ENCODE results near the gene LIF. TPM values are rescaled to one million over a fixed set of nuclear protein-coding genes. Genes with fewer than 3 reads are reported as not detected.
A peak's percentile ranks its signal among the peaks of the same experiment; 100 is the strongest.

The LIF gene
- total RNA-seq, 2 donors from 2014 or later = 175 to 300 TPM

DNA sequence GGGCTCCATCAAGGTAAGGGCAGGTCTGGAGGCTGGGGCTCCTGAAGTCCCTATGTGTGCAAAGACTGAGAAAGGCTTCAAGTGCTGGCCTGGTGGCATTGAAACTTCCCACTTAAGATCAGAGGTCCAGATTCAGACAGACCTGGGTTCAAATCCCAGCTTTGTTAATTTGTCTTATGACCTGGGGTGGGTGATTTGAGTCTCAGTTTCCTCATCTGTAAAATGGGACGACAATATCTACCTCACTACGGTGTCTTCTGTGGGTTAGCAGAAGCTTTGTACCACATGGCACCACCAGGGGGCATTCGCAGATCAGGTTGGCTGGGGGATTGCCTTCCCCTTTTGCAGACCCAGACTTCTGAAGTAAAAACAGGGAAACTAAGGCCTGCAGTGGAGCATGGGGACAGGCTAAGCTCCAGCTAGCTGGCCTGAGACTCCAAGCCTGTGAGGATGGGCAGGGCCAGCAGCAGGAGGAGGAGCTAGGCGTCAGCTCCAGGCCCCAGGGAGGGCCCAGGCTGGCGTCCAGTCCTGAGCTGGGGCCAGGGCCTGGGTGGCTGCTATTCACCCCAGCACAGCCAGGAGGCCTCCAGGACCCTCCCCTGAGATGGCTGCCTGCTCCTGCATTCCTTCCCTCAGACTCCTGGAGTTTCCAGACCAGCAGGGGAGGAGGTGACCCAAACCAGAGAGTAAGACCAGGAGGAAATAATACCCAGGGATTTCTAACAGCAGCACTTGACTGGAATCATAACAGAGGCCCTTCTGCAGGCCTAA lies 41.3 kb upstream of the LIF start:
- Mint-ChIP-seq H3K27me3 (no peaks in the 10 kb centered on the region), H3K27ac (peak overlapping the region; percentile 82), H3K4me3 (peak overlapping the region; percentile 79), H3K36me3 (ENCODE audit: low read depth) (peaks cover 8% of the 10 kb centered on the region), H3K4me1 (peaks cover 10% of the 10 kb centered on the region), H3K9me3 (no peaks in the 10 kb centered on the region)
- ATAC-seq (replicated peaks) = peak; percentile 45

DNA sequence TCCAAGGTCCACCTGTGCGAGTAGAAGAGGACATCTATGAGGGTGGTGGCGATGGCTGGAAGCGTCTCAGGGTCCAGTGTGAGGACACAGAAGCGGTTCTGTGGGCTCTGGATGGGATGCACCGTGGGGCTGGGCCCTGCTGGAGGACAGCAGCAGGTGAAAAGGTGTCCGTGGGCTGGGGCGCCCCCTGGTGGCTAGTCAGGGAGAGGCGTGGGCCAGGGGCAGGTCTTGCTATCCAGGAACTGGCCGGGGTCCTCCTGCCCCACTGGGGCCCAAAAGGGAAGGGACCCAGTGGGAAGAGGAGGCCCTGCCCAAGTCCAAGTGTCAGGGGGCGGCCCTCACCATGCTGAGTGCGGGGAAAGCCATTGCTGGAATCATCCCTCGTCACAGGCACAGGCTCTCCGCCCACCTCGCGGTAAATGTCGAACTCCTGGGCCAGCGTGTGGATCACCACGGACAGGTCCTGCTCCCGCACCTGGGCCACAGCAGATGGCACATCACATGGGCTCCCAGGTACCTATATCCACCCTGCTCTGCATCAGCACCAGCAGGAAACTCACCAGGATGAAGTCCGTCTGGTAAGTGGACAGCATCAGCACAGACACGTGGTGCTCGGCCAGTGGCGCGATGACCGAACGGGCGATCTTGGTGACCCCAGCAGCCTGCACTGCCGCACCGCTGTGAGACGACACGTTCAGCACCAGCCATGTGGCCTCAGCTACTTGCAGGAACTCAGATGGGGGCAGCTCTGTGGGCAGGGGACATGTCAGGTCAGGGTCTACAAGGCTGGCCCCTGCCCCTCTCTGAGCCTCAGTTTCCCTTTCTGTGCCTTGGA lies 40.5 kb upstream of the LIF start:
- Mint-ChIP-seq H3K9me3 (no peaks in the 10 kb centered on the region), H3K27me3 (no peaks in the 10 kb centered on the region), H3K36me3 (ENCODE audit: low read depth) (peaks cover 8% of the 10 kb centered on the region), H3K4me1 (peaks cover 14% of the 10 kb centered on the region), H3K27ac (peak overlapping the region; percentile 82), H3K4me3 (peak overlapping the region; percentile 79)
- peak; percentile 28 for ATAC-seq (replicated peaks)

DNA sequence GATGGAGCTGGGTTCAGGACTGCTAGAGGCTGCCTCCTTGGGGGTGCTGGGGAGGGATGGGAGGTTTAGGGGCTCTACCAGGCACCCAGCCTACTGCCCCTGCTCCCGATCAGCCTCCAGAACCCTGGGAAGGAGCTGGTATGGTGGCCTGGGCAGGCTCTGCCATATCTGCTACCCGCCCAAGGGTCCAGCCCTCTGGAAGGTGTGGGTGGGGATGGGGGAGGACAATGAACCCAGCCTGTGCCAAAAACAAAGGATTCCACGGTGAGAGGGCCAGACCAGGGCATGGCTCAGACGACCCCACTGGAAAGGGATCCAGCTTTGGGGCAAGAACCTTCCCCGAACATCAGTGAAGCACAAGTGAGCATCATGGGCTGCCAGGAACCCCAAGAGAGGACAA lies 39.8 kb upstream of the LIF start:
- Mint-ChIP-seq H3K27ac (peak overlapping the region; percentile 41), H3K36me3 (ENCODE audit: low read depth) (peaks cover 2% of the 10 kb centered on the region), H3K9me3 (no peaks in the 10 kb centered on the region), H3K4me3 (no peak overlapping the region), H3K4me1 (peaks cover 14% of the 10 kb centered on the region), H3K27me3 (no peaks in the 10 kb centered on the region)
- ATAC-seq (replicated peaks) = no peak

DNA sequence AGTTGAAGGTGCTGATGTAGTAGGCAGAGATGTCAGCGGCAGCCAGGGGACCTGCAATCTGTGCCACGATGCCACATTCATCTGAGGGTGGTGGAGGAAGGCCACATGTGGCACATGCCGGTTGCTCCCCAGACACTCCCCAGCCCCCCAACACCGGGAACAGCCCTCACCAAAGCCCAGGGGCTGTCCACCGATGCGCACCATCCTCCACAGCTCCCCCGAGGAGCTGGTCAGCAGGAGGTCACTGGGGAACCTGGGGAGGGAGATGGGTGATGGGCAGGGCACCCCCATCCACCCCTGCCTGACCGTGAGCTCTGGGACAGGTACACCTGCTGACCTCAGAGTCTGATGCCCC lies 39.3 kb upstream of the LIF start:
- Mint-ChIP-seq H3K4me3 (no peak overlapping the region), H3K27me3 (no peaks in the 10 kb centered on the region), H3K4me1 (peaks cover 14% of the 10 kb centered on the region), H3K36me3 (ENCODE audit: low read depth) (no peaks in the 10 kb centered on the region), H3K27ac (no peak overlapping the region), H3K9me3 (no peaks in the 10 kb centered on the region)
- no peak for ATAC-seq (replicated peaks)

DNA sequence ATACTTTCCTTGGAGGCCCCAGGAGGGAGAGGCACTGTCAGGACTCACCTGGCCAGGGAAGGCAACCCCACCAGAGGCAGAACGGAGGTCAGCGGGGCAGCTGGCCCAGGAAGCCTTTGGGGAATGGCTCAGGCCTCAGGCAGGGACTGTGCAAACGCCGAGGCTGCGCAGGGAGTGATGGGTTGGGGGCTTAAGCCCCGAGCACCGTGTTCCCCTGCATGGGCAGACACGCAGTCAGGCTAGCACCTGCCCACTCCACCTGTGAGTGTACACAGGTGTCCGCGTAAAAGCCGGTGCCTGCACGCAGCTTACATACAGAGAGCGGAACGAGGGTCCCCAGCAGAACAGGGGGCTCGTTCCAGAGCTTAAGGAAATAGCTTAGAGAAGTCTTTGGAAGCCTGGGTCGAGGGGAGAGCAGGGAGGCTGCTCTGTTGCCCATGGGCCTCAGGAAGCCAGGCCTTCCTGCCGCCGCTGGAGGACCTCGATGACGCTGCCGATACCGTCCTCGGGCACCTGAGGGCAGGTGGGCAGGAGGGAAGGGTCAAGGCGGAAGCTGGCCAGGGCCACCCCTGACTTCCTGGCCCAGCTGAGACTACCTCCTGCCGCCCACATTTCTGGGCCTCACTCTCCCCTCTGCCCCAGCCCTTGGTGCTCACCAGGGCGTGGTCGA lies 38.8 kb upstream of the LIF start:
- no peaks in the 10 kb centered on the region for H3K9me3 Mint-ChIP-seq
- no peaks in the 10 kb centered on the region for H3K36me3 Mint-ChIP-seq (ENCODE audit: low read depth)
- ATAC-seq (replicated peaks) = no peak
- H3K27ac Mint-ChIP-seq = peak overlapping the region; percentile 58
- H3K4me3 Mint-ChIP-seq = no peak overlapping the region
- peaks cover 14% of the 10 kb centered on the region for H3K4me1 Mint-ChIP-seq
- H3K27me3 Mint-ChIP-seq = no peaks in the 10 kb centered on the region

DNA sequence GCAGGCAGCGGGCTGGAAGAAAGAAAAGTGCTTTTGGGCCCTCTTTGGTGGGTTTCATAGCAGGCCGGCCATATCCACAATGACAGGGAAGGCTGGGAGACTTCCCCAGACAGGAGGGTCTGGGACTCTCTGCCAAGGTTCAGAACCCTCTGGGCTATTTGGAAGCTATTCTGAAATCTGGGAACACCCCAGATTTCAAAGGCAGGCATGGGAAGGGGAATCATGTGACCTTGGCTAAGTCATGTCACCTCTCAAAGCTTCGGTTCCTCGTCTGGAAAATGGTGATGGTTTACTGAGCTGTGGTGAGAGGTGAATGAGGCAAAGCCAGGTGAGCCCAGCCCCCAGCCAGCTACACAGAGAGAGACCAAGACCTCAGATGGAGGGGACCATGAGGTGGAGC lies 38.1 kb upstream of the LIF start:
- no peaks in the 10 kb centered on the region for H3K9me3 Mint-ChIP-seq
- H3K27ac Mint-ChIP-seq = peak overlapping the region; percentile 58
- ATAC-seq (replicated peaks) = no peak
- H3K36me3 Mint-ChIP-seq (ENCODE audit: low read depth) = no peaks in the 10 kb centered on the region
- H3K4me3 Mint-ChIP-seq = no peak overlapping the region
- H3K4me1 Mint-ChIP-seq = peaks cover 14% of the 10 kb centered on the region
- H3K27me3 Mint-ChIP-seq = no peaks in the 10 kb centered on the region

DNA sequence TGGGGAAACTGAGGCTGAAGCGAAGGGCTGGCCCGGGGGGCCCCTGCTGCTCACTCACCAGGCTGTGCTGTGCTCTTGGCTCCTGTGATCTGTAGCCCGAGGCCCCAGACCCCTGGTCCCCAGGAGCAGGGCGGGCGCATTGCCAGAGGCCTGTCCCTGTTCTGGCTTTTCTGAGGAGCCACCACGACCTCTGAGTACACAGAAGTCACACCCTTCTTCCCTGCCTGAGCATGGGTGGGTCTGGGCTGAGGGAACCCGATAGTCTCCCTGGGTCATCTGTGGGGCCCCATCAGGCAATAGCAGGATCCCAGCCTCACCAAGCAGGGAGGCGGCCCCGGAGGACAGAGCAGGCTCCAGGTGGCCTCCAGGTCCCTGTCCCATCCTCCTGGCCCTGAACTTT lies 37.6 kb upstream of the LIF start:
- no peak for ATAC-seq (replicated peaks)
- H3K27me3 Mint-ChIP-seq = no peaks in the 10 kb centered on the region
- H3K9me3 Mint-ChIP-seq = no peaks in the 10 kb centered on the region
- peaks cover 14% of the 10 kb centered on the region for H3K4me1 Mint-ChIP-seq
- no peaks in the 10 kb centered on the region for H3K36me3 Mint-ChIP-seq (ENCODE audit: low read depth)
- peak overlapping the region; percentile 58 for H3K27ac Mint-ChIP-seq
- no peak overlapping the region for H3K4me3 Mint-ChIP-seq

DNA sequence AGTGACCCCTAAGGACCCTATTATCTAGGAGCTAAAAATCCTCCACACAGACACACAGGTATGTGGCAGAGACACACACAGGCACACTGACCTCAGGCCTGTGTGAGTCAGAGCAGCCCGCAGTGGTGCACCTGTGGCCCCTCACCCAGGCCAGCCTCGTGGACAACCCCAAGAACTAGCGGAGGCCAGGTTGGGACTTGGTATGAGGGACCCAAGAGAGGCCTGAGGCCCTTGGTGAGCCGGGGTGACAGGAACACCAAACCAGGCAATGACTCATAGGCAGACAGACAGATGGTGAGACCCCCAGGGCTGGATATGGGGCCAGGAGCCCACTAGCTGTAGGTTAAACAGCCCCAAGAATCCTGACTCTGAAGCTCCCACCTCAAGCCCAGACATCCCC lies 36.8 kb upstream of the LIF start:
- H3K27me3 Mint-ChIP-seq = no peaks in the 10 kb centered on the region
- H3K4me3 Mint-ChIP-seq = no peak overlapping the region
- no peaks in the 10 kb centered on the region for H3K9me3 Mint-ChIP-seq
- no peaks in the 10 kb centered on the region for H3K36me3 Mint-ChIP-seq (ENCODE audit: low read depth)
- peak overlapping the region; percentile 28 for H3K27ac Mint-ChIP-seq
- peaks cover 20% of the 10 kb centered on the region for H3K4me1 Mint-ChIP-seq
- no peak for ATAC-seq (replicated peaks)

DNA sequence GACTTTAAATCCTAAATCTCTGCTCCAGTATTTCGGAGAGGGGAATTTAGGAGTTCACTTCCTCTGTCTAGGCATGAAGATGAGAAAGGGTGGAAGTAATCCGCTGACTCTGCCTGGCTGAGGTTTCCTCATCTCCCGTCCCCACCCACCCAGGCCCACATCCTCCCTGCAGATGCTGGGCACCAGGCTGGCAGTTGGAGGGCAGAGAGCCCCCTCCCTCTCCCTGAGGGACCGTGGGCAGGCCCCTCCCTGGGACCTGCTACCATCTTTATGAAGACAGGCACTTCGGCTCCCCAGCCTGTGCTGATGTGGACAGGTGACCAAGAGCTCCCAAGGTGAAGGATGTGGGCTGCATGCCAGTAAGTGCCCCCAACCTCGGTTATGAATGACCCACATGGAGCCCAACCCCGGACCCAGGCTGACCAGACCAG lies 36.1 kb upstream of the LIF start:
- Mint-ChIP-seq H3K27ac (peak overlapping the region; percentile 33), H3K9me3 (no peaks in the 10 kb centered on the region), H3K36me3 (ENCODE audit: low read depth) (no peaks in the 10 kb centered on the region), H3K4me1 (peaks cover 14% of the 10 kb centered on the region), H3K4me3 (peak overlapping the region; percentile 15), H3K27me3 (no peaks in the 10 kb centered on the region)
- ATAC-seq (replicated peaks) = peak; percentile 16

DNA sequence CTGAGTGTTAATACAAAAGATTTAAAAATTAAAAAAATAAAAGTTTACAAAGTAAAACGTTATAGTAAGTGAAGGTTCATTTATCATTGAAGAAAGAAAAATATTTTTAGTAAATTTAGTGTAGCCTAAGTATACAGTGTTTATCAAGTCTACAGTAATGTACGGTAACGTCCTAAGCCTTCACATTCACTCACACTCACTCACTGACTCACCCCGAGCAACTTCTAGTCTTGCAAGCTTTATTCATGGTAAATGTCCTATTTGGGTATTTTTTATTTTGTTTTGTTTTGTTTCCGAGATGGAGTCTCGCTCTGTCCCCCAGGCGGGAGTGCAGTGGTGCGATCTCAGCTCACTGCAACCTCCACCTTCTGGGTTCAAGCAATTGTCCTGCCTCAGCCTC lies 33.9 kb upstream of the LIF start:
- no peaks in the 10 kb centered on the region for H3K27me3 Mint-ChIP-seq

DNA sequence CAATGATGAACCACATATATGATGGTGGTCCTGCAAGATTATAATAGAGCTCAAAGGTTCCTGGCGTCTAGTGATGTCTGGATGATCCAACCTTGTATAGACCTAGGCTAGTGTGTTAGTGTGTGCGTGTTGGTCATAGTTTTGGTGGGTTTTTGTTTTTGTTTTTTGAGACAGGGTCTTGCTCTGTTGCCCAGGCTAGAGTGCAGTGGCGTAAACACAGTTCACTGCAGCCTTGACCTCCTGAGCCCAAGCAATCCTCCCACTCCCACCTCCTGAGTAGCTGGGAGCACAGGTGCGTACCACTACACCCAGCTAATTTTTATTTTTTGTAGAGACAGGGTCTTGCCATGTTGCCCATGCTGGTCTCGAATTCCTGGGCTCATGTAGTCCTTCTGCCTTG lies 33.4 kb upstream of the LIF start:
- no peaks in the 10 kb centered on the region for H3K9me3 Mint-ChIP-seq
- ATAC-seq (replicated peaks) = no peak
- peaks cover 22% of the 10 kb centered on the region for H3K4me1 Mint-ChIP-seq
- H3K27ac Mint-ChIP-seq = no peak overlapping the region
- no peaks in the 10 kb centered on the region for H3K36me3 Mint-ChIP-seq (ENCODE audit: low read depth)
- H3K4me3 Mint-ChIP-seq = no peak overlapping the region
- no peaks in the 10 kb centered on the region for H3K27me3 Mint-ChIP-seq

More for the DNA sequence above, 33.9 kb upstream of the LIF start:
- peaks cover 22% of the 10 kb centered on the region for H3K4me1 Mint-ChIP-seq
- no peak overlapping the region for H3K4me3 Mint-ChIP-seq
- no peaks in the 10 kb centered on the region for H3K36me3 Mint-ChIP-seq (ENCODE audit: low read depth)
- ATAC-seq (replicated peaks) = no peak
- H3K9me3 Mint-ChIP-seq = no peaks in the 10 kb centered on the region
- no peak overlapping the region for H3K27ac Mint-ChIP-seq

DNA sequence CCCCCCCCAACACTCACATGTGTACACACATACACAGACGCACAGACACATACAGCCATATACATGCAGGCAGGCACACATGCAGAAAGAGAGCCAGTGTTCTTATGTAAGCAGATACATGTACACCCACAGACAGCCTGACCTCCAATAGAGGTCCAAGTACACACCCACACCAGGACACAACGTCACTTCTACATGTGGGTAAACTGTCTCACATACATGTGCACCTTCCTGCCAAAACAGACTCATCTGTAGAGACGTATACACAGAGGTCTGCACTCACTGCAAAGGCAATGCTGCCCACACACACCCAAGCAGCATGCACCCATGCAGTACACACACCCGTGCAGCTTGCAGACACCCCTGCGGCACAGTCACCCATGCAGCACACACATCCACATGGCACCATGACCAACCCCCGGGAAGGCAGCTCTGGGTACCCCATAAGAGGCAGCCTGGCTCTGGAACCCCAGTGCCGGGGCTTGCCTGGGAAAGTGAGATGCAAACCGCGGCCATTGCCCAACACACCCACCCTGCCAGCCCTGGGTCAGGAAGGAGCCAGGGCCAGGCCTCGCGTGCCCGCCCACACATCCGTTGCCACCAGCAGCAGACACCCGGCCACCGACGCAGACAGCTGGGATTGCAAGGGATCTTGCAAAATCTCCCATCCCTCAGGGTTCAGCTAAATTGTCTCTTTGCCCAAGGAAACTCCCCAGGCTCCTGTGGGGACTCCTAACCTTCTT lies 32.7 kb upstream of the LIF start:
- Mint-ChIP-seq H3K36me3 (ENCODE audit: low read depth) (no peaks in the 10 kb centered on the region), H3K9me3 (no peaks in the 10 kb centered on the region), H3K4me3 (no peak overlapping the region), H3K27ac (no peak overlapping the region), H3K27me3 (no peaks in the 10 kb centered on the region), H3K4me1 (peaks cover 26% of the 10 kb centered on the region)
- peak; percentile 29 for ATAC-seq (replicated peaks)

DNA sequence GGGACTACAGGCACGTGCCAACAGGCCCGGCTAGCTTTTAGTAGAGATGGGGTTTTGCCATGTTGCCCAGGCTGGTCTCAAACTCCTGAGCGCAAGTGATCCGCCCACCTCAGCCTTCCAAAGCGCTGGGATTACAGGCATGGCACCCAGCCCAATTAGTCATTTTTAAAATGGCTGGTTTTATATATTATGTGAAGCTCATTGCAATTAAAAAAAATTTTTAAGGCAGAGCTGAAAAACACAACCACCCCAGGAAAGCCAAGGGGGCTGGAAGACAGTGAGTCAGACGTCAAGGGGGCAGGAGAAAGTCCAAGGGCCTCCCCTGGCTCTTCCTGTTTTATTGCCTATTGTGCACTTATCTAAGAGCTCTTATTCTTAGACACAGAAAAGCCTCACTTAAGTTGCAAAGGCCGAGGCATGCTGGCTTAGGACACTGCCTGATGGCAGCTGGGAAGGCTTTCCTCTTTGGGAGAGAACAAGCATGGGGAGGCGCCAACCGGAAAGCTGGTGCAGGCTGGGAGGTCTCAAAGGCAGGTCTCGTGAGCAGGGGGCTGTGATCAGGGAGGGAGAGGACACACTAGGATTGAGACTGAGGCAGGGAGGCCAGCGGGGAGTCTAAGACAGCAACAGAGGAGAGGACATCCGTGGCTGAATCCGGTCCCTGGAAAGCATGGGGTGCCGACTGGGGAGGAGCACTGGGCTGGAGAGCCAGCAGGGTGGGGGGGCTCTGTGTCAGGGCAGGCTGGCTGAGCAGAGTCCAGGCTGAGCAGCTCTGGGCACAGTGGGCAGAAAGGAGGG lies 31.2 kb upstream of the LIF start:
- Mint-ChIP-seq H3K4me1 (peaks cover 22% of the 10 kb centered on the region), H3K27ac (peak overlapping the region; percentile 33), H3K27me3 (no peaks in the 10 kb centered on the region), H3K9me3 (no peaks in the 10 kb centered on the region), H3K36me3 (ENCODE audit: low read depth) (no peaks in the 10 kb centered on the region), H3K4me3 (no peak overlapping the region)
- ATAC-seq (replicated peaks) = no peak

Measured in activated T-helper 17 cell treated with anti-CD3 and anti-CD28 coated beads, Interleukin-2, amount 50 U/mL, for 72 hours (primary cell).